ENCODE measurements around the gene NIPA2. TPM values are rescaled to one million over a fixed set of nuclear protein-coding genes. Genes with fewer than 3 reads are reported as not detected.

The NIPA2 gene
- 10 to 100 TPM; 50.3 to 67.2 (median 56.4) TPM for total RNA-seq

GRCh38 chr15:22838292-22839042 lies at the start of gene NIPA2:
Gene NIPA2 (plus strand): TSS chr15:22838666. CDS start chr15:22851732, 13,066 bp downstream.
- TF ChIP-seq POLR2A (IDR thresholded peaks at IDR 0.05) = peak; percentile 22 to 91
- TF ChIP-seq, protein P1, sequence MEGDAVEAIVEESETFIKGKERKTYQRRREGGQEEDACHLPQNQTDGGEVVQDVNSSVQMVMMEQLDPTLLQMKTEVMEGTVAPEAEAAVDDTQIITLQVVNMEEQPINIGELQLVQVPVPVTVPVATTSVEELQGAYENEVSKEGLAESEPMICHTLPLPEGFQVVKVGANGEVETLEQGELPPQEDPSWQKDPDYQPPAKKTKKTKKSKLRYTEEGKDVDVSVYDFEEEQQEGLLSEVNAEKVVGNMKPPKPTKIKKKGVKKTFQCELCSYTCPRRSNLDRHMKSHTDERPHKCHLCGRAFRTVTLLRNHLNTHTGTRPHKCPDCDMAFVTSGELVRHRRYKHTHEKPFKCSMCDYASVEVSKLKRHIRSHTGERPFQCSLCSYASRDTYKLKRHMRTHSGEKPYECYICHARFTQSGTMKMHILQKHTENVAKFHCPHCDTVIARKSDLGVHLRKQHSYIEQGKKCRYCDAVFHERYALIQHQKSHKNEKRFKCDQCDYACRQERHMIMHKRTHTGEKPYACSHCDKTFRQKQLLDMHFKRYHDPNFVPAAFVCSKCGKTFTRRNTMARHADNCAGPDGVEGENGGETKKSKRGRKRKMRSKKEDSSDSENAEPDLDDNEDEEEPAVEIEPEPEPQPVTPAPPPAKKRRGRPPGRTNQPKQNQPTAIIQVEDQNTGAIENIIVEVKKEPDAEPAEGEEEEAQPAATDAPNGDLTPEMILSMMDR (IDR thresholded peaks at IDR 0.05) = peak in 1 of 6 experiments; percentile 11
- DNase-seq = peak; percentile 98 to 99
- Histone ChIP-seq H3K27me3 (no peaks in the 10 kb centered on the region), H3K36me3 (no peaks in the 10 kb centered on the region), H3K27ac (peak within 1 kb of the TSS; percentile 79 to 87 (median 84)), H3K4me1 (peaks cover 17 to 19% of the 10 kb centered on the region in 2 donors), H3K4me3 (replicated peaks in 1 of 3) (peak within 1 kb of the TSS; percentile 67 to 86 (median 75)), H3K9me3 (no peaks in the 10 kb centered on the region)
- intact Hi-C loops (cut with DNase I) = loop anchor here (5.0 kb wide), 1 partner anchor 51 kb away; the partner anchor contains the start of gene NIPA1
- WGBS, 2 donors = 0 to 1% methylated on average over 10 to 67 of the region's 83 CpGs

DNA sequence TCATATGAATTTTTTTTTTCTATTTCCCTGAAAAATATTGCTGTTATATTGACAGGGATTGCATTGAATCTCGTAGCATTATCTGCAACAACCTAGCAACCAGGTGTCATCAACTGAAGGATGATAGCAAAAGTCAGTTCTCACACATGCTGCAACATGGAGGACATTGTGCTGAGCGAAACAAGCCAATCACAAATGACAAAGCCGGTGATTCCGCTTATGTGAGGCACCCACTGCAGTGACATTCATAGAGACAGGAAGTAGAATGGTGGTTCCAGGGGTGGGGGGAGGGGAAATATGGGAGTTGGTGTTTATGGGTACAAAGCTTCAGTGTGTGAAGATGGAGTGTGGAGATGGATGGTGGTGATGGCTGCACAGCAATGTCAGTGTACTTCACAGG lies 44.4 kb upstream of the NIPA2 start:
- no peak for TF ChIP-seq POLR2A (IDR thresholded peaks at IDR 0.05)
- TF ChIP-seq, protein P1 (IDR thresholded peaks at IDR 0.05) = no peak
- H3K4me1 ChIP-seq = peaks cover 0 to 4% of the 10 kb centered on the region in 2 donors
- no peaks in the 10 kb centered on the region for H3K9me3 ChIP-seq
- intact Hi-C loops (cut with DNase I) = loop anchor here (5.0 kb wide), 1 partner anchor 33 kb away; no protein-coding TSS in a partner anchor
- DNase-seq = no peak
- 92 to 99% methylated on average over 4 of the region's 4 CpGs for WGBS, 2 donors
- no peak overlapping the region for H3K4me3 ChIP-seq (replicated peaks in 1 of 3)
- H3K27me3 ChIP-seq = no peaks in the 10 kb centered on the region
- H3K27ac ChIP-seq = no peak overlapping the region
- no peaks in the 10 kb centered on the region for H3K36me3 ChIP-seq

DNA sequence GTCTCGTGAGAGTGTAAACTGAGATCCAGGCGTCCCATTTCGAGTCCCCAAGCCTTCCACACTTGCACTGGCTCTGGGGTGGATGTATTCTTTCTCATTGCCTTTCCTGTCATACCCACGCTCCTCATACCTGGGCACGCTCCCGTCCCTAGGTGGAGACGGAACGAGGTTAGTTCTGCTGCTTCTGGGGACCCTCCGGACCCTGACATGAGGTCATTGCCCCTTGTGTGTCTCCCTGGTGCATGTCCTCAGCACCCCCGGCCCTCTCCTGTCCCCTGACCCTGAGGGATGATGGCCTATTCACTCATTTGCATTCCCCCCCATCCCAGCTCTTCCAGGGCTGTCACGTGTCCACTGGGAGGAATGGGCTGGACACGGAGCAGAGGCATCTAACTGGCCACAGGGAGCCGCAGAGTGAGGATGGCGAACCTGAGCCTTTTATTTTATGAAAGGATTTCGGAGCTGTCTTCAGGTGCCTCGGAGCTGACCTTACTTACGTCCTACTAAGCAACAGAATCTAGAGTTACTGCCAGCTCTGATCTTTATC lies 43.8 kb upstream of the NIPA2 start:
- no peak overlapping the region for H3K4me3 ChIP-seq (replicated peaks in 1 of 3)
- H3K9me3 ChIP-seq = no peaks in the 10 kb centered on the region
- DNase-seq = no peak
- no peak overlapping the region for H3K27ac ChIP-seq
- TF ChIP-seq, protein P1 (IDR thresholded peaks at IDR 0.05) = no peak
- no peak for TF ChIP-seq POLR2A (IDR thresholded peaks at IDR 0.05)
- H3K27me3 ChIP-seq = no peaks in the 10 kb centered on the region
- intact Hi-C loops (cut with DNase I) = loop anchor here (5.0 kb wide), 1 partner anchor 33 kb away; no protein-coding TSS in a partner anchor
- peaks cover 0 to 4% of the 10 kb centered on the region in 2 donors for H3K4me1 ChIP-seq
- no peaks in the 10 kb centered on the region for H3K36me3 ChIP-seq
- WGBS, 2 donors = 94 to 95% methylated on average over 17 of the region's 17 CpGs

GRCh38 chr15:22795206-22796063 lies 43.0 kb upstream of the NIPA2 start:
- Histone ChIP-seq H3K27ac (no peak overlapping the region), H3K36me3 (no peaks in the 10 kb centered on the region), H3K4me3 (replicated peaks in 1 of 3) (no peak overlapping the region), H3K4me1 (peaks cover 0 to 4% of the 10 kb centered on the region in 2 donors), H3K9me3 (no peaks in the 10 kb centered on the region), H3K27me3 (no peaks in the 10 kb centered on the region)
- no peak for DNase-seq
- no peak for TF ChIP-seq POLR2A (IDR thresholded peaks at IDR 0.05)
- TF ChIP-seq, protein P1 (IDR thresholded peaks at IDR 0.05) = no peak
- intact Hi-C loops (cut with DNase I) = no loop called here
- 92% methylated on average over 19 to 20 of the region's 20 CpGs for WGBS, 2 donors

Data from thyroid gland (tissue), 4 donors.